Measurements from ENCODE around the gene MPZL2. TPM values are rescaled to one million over a fixed set of nuclear protein-coding genes. Genes with fewer than 3 reads are reported as not detected.
A peak's percentile ranks its signal among the peaks of the same experiment; 100 is the strongest.

Gene MPZL2
- total RNA-seq, 1 experiment from 2014 or later, result 0.26 TPM

DNA sequence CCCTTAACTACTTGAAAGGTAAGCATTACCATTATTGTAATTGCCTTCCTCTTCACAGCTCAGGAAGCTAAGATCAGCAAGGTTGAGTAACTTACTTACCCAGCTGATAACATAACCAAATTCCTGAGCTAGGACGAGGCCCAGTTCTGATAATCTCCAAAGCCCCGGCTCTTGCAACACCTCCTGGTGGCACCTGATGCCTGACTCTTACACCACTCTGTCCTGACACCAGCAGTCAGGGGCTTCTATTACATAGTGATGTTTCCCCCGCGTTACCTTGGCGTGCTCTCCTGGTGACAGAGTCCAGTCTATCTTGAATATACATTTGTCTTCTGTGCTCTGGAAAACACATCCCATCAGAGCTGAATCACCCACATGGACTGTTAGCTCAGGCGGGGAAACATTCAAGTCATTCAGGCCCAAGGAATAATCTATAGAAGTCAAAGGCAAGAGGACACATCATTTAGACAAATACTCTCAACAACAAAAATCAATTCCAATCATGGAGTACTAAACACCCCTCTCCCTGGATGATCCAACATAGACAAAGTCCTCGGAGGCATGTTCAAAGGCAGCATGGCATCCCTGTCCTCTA, 51.9 kb downstream of the MPZL2 start:
- no CpG with 5 or more reads among the region's 7 CpGs for WGBS (ENCODE audit: extremely low coverage, insufficient read length, low lambda C conversion rate)
- Histone ChIP-seq H3K79me1 (ENCODE audit: insufficient read depth, low read depth, low read length, poor library complexity, severe bottlenecking) (no peaks in the 10 kb centered on the region), H3K23ac (ENCODE audit: insufficient read length, low read depth, low read length) (no peak overlapping the region), H3K79me2 (ENCODE audit: insufficient read depth, low read length) (no peaks in the 10 kb centered on the region), H3K56ac (ENCODE audit: insufficient read length, low read depth, low read length) (no peak overlapping the region), H2AFZ (ENCODE audit: low read length) (no peak overlapping the region), H3K27me3 (ENCODE audit: insufficient read depth, low read length) (no peaks in the 10 kb centered on the region), H4K91ac (ENCODE audit: insufficient read length, low read depth, low read length) (no peak overlapping the region), H2BK120ac (ENCODE audit: low read depth, low read length, poor library complexity, severe bottlenecking) (no peak overlapping the region), H3K9me3 (ENCODE audit: control insufficient read depth, low read depth, low read length) (no peaks in the 10 kb centered on the region), H3K9ac (ENCODE audit: extremely low read depth, insufficient read length, low read length) (no peak overlapping the region), H3K23me2 (ENCODE audit: insufficient read length, low read depth, low read length, poor library complexity, severe bottlenecking) (no peaks in the 10 kb centered on the region), H4K8ac (replicated peaks; ENCODE audit: insufficient read length, low read depth, low read length) (no peak overlapping the region), H3K18ac (ENCODE audit: insufficient read length, low read depth, low read length) (no peak overlapping the region), H2AK5ac (ENCODE audit: insufficient read length, low read length) (no peak overlapping the region), H2BK15ac (ENCODE audit: low read depth, low read length) (no peak overlapping the region; the same call in 1 of the 2 replicates), H3T11ph (ENCODE audit: low read length) (no peak overlapping the region), H3K4me2 (ENCODE audit: insufficient read depth, insufficient read length, low read length) (no peak overlapping the region), H2BK12ac (ENCODE audit: insufficient read length, low read depth, low read length) (no peak overlapping the region), H2BK20ac (ENCODE audit: low read depth, low read length, poor library complexity, severe bottlenecking) (no peak overlapping the region), H3K4ac (ENCODE audit: low read depth, low read length) (no peak overlapping the region), H3K4me1 (ENCODE audit: insufficient read depth, low read length) (peaks cover 27% of the 10 kb centered on the region), H2BK5ac (ENCODE audit: insufficient read length, low read length) (no peak overlapping the region), H3K14ac (ENCODE audit: insufficient read depth, low read length) (no peak overlapping the region), H4K5ac (ENCODE audit: insufficient read length, low read depth, low read length) (no peak overlapping the region), H3K27ac (ENCODE audit: insufficient read length, low read depth, low read length) (no peak overlapping the region), H4K20me1 (ENCODE audit: control insufficient read depth, insufficient read depth, insufficient read length) (no peaks in the 10 kb centered on the region)
- TF ChIP-seq, protein P1, sequence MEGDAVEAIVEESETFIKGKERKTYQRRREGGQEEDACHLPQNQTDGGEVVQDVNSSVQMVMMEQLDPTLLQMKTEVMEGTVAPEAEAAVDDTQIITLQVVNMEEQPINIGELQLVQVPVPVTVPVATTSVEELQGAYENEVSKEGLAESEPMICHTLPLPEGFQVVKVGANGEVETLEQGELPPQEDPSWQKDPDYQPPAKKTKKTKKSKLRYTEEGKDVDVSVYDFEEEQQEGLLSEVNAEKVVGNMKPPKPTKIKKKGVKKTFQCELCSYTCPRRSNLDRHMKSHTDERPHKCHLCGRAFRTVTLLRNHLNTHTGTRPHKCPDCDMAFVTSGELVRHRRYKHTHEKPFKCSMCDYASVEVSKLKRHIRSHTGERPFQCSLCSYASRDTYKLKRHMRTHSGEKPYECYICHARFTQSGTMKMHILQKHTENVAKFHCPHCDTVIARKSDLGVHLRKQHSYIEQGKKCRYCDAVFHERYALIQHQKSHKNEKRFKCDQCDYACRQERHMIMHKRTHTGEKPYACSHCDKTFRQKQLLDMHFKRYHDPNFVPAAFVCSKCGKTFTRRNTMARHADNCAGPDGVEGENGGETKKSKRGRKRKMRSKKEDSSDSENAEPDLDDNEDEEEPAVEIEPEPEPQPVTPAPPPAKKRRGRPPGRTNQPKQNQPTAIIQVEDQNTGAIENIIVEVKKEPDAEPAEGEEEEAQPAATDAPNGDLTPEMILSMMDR (conservative IDR thresholded peaks at IDR 0.05), result no peak
- H3K36me3 Mint-ChIP-seq (ENCODE audit: insufficient read depth in 1 of 3, low read depth in 3 of 3), result peaks cover 0 to 14% (median 0%) of the 10 kb centered on the region in 3 experiments; a peak in 3 of 7 replicates
- peaks cover 3% of the 10 kb centered on the region; the same call in 1 of the 2 replicates for H3K27me3 Mint-ChIP-seq (ENCODE audit: low read depth)
- peak; percentile 36 for DNase-seq
- no peak overlapping the region for H3K4me3 Mint-ChIP-seq
- H3K4me1 Mint-ChIP-seq, result peaks cover 51 to 53% of the 10 kb centered on the region in 2 experiments
- peak overlapping the region in 2 of 3 experiments; percentile 45 to 59; a peak in 6 of 7 replicates for H3K27ac Mint-ChIP-seq
- H3K9me3 Mint-ChIP-seq, result peaks cover 0 to 6% of the 10 kb centered on the region in 2 experiments; a peak in 3 of 5 replicates

Data from H9 (cell line).